HepG2 (cell line): ENCODE results near the gene NXPH1. TPM values are rescaled to one million over a fixed set of nuclear protein-coding genes. Genes with fewer than 3 reads are reported as not detected.

ENCODE experiments used
- ATAC-seq: fragments of 200-7000 bp; cut with Tn5 transposase; 3 replicates; pipeline ENCODE4 v1.9.1; 2020; ENCODE audit warnings: mild to moderate bottlenecking, moderate library complexity
- BruUV-seq: library from RNA; stranded (reverse); fragments of 400-500 nt; replicated peaks from 2 replicates; lab custom pipeline; 2021; lab: Mats Ljungman, UMichigan
- CTCF ChIA-PET: fragments of 300-600 bp; formaldehyde crosslinking; extraction: SDS; loops from one replicate; lab custom pipeline; 2021; ENCODE audit warnings: low total read pairs, inconsistent platforms, low intra/inter-chr PET ratio; lab: Yijun Ruan, JAX
- POLR2A ChIA-PET: fragments of 350-600 bp; sonication (Branson Sonifier 250); formaldehyde crosslinking; loops from one replicate; lab custom pipeline; 2020; ENCODE audit warnings: antibody characterized with exemption, inconsistent platforms; lab: Yijun Ruan, JAX
- DNase-seq: peaks from one replicate; pipeline ENCODE4 v3.0.0-alpha.2; 2015; ENCODE audit warnings: low spot score
- FAIRE-seq: peaks from 3 replicates; lab custom pipeline; 2011; peaks lifted over from hg19 to GRCh38; lab: Jason Lieb, UNC
- H2AFZ ChIP-seq: one replicate; pipeline ENCODE4 v1.6.1; 2011; ENCODE audit warnings: low read length, inconsistent platforms
- H3K27ac ChIP-seq: fragments of 300-600 bp; 3 replicates; pipeline ENCODE4 v1.8.0; 2011; ENCODE audit warnings: mixed run types, mild to moderate bottlenecking, mixed read lengths, low read length, inconsistent platforms; ENCODE audit not compliant: insufficient read depth; ENCODE audit errors: extremely low read length
- H3K27me3 ChIP-seq, 2 experiments: fragments of 200-600 bp in 1 of 2; 2 replicates in 1 of 2; 3 replicates in 1 of 2; pipeline versions ENCODE4 v1.6.0 to v1.8.0; 2011; ENCODE audit warnings: low read length in 2 of 2, mild to moderate bottlenecking in 2 of 2, moderate library complexity in 2 of 2, inconsistent platforms in 1 of 2; ENCODE audit not compliant: insufficient read depth in 2 of 2, control insufficient read depth in 1 of 2
- H3K36me3 ChIP-seq, 2 experiments: fragments of 200-600 bp in 1 of 2; replicated peaks in 1 of 2; 2 replicates in 1 of 2; 3 replicates in 1 of 2; pipeline versions ENCODE4 v1.5.1 to v1.8.0; 2011; ENCODE audit warnings: low read length in 2 of 2, inconsistent platforms in 1 of 2; ENCODE audit not compliant: insufficient read depth in 2 of 2, control insufficient read depth in 1 of 2
- H3K4me1 ChIP-seq: 2 replicates; pipeline ENCODE4 v1.5.1; 2012; ENCODE audit warnings: low read length, inconsistent platforms; ENCODE audit not compliant: insufficient read depth
- H3K4me2 ChIP-seq: 2 replicates; pipeline ENCODE4 v1.6.0; 2011; ENCODE audit warnings: low read depth, low read length, inconsistent platforms
- H3K4me3 ChIP-seq, 3 experiments: fragments of 200-600 bp in 1 of 3; sonication (generic), shearing (Covaris generic) in 1 of 3; replicated peaks in 1 of 3; 2 replicates each; pipeline ENCODE4 v1.5.1; 2011 to 2016; ENCODE audit warnings: low read length in 3 of 3, inconsistent platforms in 2 of 3, low read depth in 2 of 3, mild to moderate bottlenecking in 2 of 3, control low read depth in 1 of 3, mixed read lengths in 1 of 3; ENCODE audit not compliant: insufficient read depth in 1 of 3
- H3K79me2 ChIP-seq: one replicate; pipeline ENCODE4 v1.6.1; 2011; ENCODE audit warnings: low read length, inconsistent platforms; ENCODE audit not compliant: insufficient read depth
- H3K9ac ChIP-seq: 2 replicates; pipeline ENCODE4 v1.6.0; 2011; ENCODE audit warnings: mild to moderate bottlenecking, low read depth, low read length, inconsistent platforms; ENCODE audit not compliant: insufficient read depth
- H3K9me3 ChIP-seq: 2 replicates; pipeline ENCODE4 v1.5.1; 2012; ENCODE audit warnings: mild to moderate bottlenecking, low read length
- H4K20me1 ChIP-seq: 2 replicates; pipeline ENCODE4 v1.6.0; 2011; ENCODE audit warnings: inconsistent platforms, mild to moderate bottlenecking, low read length, moderate library complexity; ENCODE audit not compliant: insufficient read depth
- DNMT3B ChIP-seq: conservative IDR thresholded peaks from 2 replicates; pipeline ENCODE4 v1.6.1; 2016; ENCODE audit warnings: missing biosample characterization, control low read depth
- IKZF1 ChIP-seq: fragments of 450-650 bp; IDR thresholded peaks from 2 replicates; pipeline ENCODE4 v1.7.1; 2016
- MAZ ChIP-seq, 2 experiments: sonication (generic) in 1 of 2; formaldehyde crosslinking in 1 of 2; IDR thresholded peaks; 2 replicates each; pipeline versions ENCODE4 v1.5.0 to v1.6.1; 2012 to 2020; ENCODE audit warnings: low read depth in 2 of 2, mild to moderate bottlenecking in 2 of 2, borderline replicate concordance in 1 of 2, improper control_type of control experiment in 1 of 2, low read length in 1 of 2, missing genetic modification reagents in 1 of 2, moderate library complexity in 1 of 2
- MTERF4 ChIP-seq: sonication (generic); formaldehyde crosslinking; IDR thresholded peaks from 2 replicates; pipeline ENCODE4 v1.8.0; 2023; ENCODE audit warnings: mild to moderate bottlenecking, missing genetic modification reagents
- NFE2 ChIP-seq: sonication (generic); formaldehyde crosslinking; IDR thresholded peaks from 2 replicates; pipeline ENCODE4 v1.4.0; 2020; ENCODE audit warnings: missing genetic modification reagents
- NFKB2 ChIP-seq: sonication (generic); formaldehyde crosslinking; IDR thresholded peaks from 2 replicates; pipeline ENCODE4 v1.4.0; 2020; ENCODE audit warnings: missing genetic modification reagents, borderline replicate concordance
- POLR2A ChIP-seq, 2 experiments: IDR thresholded peaks; 2 replicates each; pipeline ENCODE4 v1.6.1; 2011; ENCODE audit warnings: low read depth in 2 of 2, low read length in 2 of 2, mild to moderate bottlenecking in 1 of 2, moderate library complexity in 1 of 2; ENCODE audit not compliant: insufficient read depth in 1 of 2
- RCOR2 ChIP-seq: IDR thresholded peaks from 2 replicates; pipeline ENCODE4 v1.6.1; 2016; ENCODE audit warnings: missing biosample characterization, missing genetic modification reagents
- SP5 ChIP-seq: IDR thresholded peaks from 2 replicates; pipeline ENCODE4 v1.6.1; 2016; ENCODE audit warnings: low read depth, borderline replicate concordance
- ZFP1 ChIP-seq: IDR thresholded peaks from 2 replicates; pipeline ENCODE4 v1.6.1; 2016
- ZFY ChIP-seq: sonication (generic); formaldehyde crosslinking; IDR thresholded peaks from 2 replicates; pipeline ENCODE4 v1.4.0; 2020; ENCODE audit warnings: missing genetic modification reagents
- ZNF138 ChIP-seq: sonication (generic); formaldehyde crosslinking; IDR thresholded peaks from 2 replicates; pipeline ENCODE4 v1.5.0; 2020; ENCODE audit warnings: mild to moderate bottlenecking, low read depth, missing genetic modification reagents
- WGBS: methylation state at CpG from one replicate; pipeline ENCODE4 v1.1.6; 2017; ENCODE audit warnings: low lambda C conversion rate; 5-methylcytosine and 5-hydroxymethylcytosine counted together
- in situ Hi-C: cut with HindIII; loops from 2 replicates; pipeline ENCODE4 v1.10.0; 2017; ENCODE audit warnings: low pct_unique_long_range_greater_than_20kb; ENCODE audit not compliant: extremely low pct_ligation_motif_present
- intact Hi-C: fragments of 100-400 bp; cut with micrococcal nuclease; formaldehyde crosslinking; loops from one replicate; pipeline ENCODE4 v1.10.0; 2022; ENCODE audit not compliant: unreplicated experiment
- polyA plus RNA-seq, 8 experiments: library from polyadenylated mRNA; depleted of rRNA in 3 of 8; stranded (reverse) in 7 of 8; unstranded in 1 of 8; fragments of >200 nt; fragmentation: Illumina TruSeq in 4 of 8; extraction: Trizol in 4 of 8; gene quantifications; 2 replicates each; pipeline versions ENCODE4 v1.2.1 to v1.2.3, GENCODE V29; 2011 to 2016; ENCODE audit warnings: low read depth in 4 of 8, missing spikeins in 1 of 8, mixed read lengths in 1 of 8; ENCODE audit not compliant: insufficient read depth in 1 of 8
- total RNA-seq, 5 experiments: library from RNA; depleted of rRNA; stranded (reverse); fragments of >200 nt; fragmentation: Illumina TruSeq; extraction: Trizol; gene quantifications; 2 replicates each; pipeline ENCODE4 v1.2.3, GENCODE V29; 2016; ENCODE audit warnings: low read depth in 1 of 5
- TF ChIP-seq, protein P1 (sequence below): sonication (generic); formaldehyde crosslinking; IDR thresholded peaks from 2 replicates; pipeline ENCODE4 v1.4.0; 2020; ENCODE audit warnings: missing genetic modification reagents

Gene NXPH1
- total and polyA plus RNA-seq, 2 of the 13 experiments (the other 11 are each of a cell fraction or from before 2014, with no cell fraction given) = not detected

DNA sequence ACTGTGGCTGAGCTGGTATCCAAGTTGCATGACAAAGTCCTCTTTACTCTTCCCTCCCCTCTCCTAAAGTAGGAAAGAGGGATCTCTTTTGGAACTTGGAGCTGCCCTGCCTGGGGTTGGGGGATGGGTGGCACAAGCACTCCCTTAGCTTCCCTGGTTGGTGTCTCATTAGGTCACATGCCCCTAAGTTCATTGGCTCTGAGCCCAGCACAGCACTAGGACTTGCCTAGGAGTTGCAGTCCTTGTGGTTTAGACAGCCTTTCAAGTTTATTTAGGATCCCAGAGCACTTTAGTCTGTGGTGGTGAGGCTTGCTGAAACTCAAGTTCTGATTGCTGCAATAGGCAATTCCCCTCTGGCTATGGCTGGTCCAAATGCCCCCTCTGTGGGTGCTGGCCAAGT lies 281.4 kb downstream of the NXPH1 start:
- Histone ChIP-seq H3K9me3 (no peaks in the 10 kb centered on the region; the same call in 1 of the 2 replicates), H3K27me3 (no peaks in the 10 kb centered on the region), H3K79me2 (no peaks in the 10 kb centered on the region), H2AFZ (no peak overlapping the region), H3K27ac (no peak overlapping the region), H4K20me1 (no peaks in the 10 kb centered on the region), H3K4me1 (no peaks in the 10 kb centered on the region), H3K4me3 (no peak overlapping the region), H3K36me3 (no peaks in the 10 kb centered on the region), H3K9ac (no peak overlapping the region), H3K4me2 (no peak overlapping the region)
- ATAC-seq (no peak), FAIRE-seq (no peak), DNase-seq (no peak)
- TF ChIP-seq ZNF138 (no peak), MTERF4 (no peak), MAZ (IDR thresholded peaks at IDR 0.05; ENCODE audit: borderline replicate concordance, low read depth, low read length) (no peak), MAZ (CRISPR knock-in tag; IDR thresholded peaks at IDR 0.05; ENCODE audit: low read depth) (no peak), NFE2 (no peak)
- TF ChIP-seq, protein P1, sequence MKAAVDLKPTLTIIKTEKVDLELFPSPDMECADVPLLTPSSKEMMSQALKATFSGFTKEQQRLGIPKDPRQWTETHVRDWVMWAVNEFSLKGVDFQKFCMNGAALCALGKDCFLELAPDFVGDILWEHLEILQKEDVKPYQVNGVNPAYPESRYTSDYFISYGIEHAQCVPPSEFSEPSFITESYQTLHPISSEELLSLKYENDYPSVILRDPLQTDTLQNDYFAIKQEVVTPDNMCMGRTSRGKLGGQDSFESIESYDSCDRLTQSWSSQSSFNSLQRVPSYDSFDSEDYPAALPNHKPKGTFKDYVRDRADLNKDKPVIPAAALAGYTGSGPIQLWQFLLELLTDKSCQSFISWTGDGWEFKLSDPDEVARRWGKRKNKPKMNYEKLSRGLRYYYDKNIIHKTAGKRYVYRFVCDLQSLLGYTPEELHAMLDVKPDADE (CRISPR knock-in tag) = no peak
- BruUV-seq = no TSS peak
- CTCF ChIA-PET = no interaction called here
- intact Hi-C loops (no loop called here), in situ Hi-C loops (loop anchor here (10.0 kb wide), 1 partner anchor 270 kb away; no protein-coding TSS in a partner anchor)
- POLR2A ChIA-PET = no interaction called here

GRCh38 chr7:8719102-8719501 lies 285.7 kb downstream of the NXPH1 start:
- no peak for FAIRE-seq
- Histone ChIP-seq H3K9me3 (no peaks in the 10 kb centered on the region), H3K79me2 (no peaks in the 10 kb centered on the region), H3K27ac (no peak overlapping the region), H3K4me1 (no peaks in the 10 kb centered on the region), H3K4me2 (no peak overlapping the region), H3K27me3 (no peaks in the 10 kb centered on the region), H3K4me3 (no peak overlapping the region), H3K9ac (no peak overlapping the region), H4K20me1 (no peaks in the 10 kb centered on the region), H2AFZ (no peak overlapping the region), H3K36me3 (no peaks in the 10 kb centered on the region)
- in situ Hi-C loops = loop anchor here (10.0 kb wide), 1 partner anchor 274 kb away; no protein-coding TSS in a partner anchor
- POLR2A ChIA-PET = no interaction called here
- no TSS peak for BruUV-seq
- no peak for ATAC-seq
- CTCF ChIA-PET = no interaction called here
- DNase-seq = no peak
- WGBS = 8% methylated on average over 1 of the region's 1 CpG
- TF ChIP-seq SP5 (CRISPR knock-in tag) (no peak), DNMT3B (no peak), POLR2A (IDR thresholded peaks at IDR 0.05; ENCODE audit: insufficient read depth in 1 of 2, low read depth in 2 of 2, low read length in 2 of 2) (no peak), ZFP1 (no peak), RCOR2 (CRISPR knock-in tag) (no peak), ZFY (no peak), IKZF1 (no peak), NFKB2 (CRISPR knock-in tag) (no peak)
- intact Hi-C loops = no loop called here
